Panc1 (cell line): Measurements from ENCODE around the gene FRMD5.

Experiments
- POLR2AphosphoS5 ChIP-seq: IDR thresholded peaks from 2 replicates; pipeline ENCODE4 v1.6.1; 2012; ENCODE audit warnings: mild to moderate bottlenecking, low read depth, low read length, moderate library complexity
- REST ChIP-seq, 2 experiments: IDR thresholded peaks; 2 replicates each; pipeline ENCODE4 v1.6.1; 2011 to 2012; ENCODE audit warnings: low read depth in 2 of 2, control low read depth in 1 of 2, low read length in 1 of 2, mild to moderate bottlenecking in 1 of 2, moderate library complexity in 1 of 2; ENCODE audit not compliant: insufficient read depth in 1 of 2
- TF ChIP-seq, protein P1 (sequence below): fragments of 450-650 bp; IDR thresholded peaks from 2 replicates; pipeline ENCODE4 v1.5.1; 2017; ENCODE audit warnings: mild to moderate bottlenecking

DNA sequence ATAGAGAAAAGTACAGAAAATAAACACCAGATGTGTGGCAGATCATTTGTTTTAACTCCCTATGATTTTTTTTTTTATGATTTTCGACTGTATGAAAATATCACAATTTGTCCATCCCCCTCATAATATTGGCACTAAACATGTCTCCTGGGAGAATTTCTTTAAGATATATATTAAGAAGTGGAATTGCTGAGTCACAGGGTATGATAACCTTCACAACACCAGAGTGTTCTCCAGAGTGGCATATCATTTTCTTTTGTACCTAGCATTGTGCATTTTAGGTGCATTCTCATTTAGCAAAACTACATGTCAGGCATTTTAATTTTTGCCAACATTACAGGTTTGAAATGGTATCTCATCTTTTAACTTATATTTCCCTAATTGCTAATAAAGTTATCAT, 170.9 kb downstream of the FRMD5 start:
- no peak for TF ChIP-seq POLR2AphosphoS5
- TF ChIP-seq, protein P1, sequence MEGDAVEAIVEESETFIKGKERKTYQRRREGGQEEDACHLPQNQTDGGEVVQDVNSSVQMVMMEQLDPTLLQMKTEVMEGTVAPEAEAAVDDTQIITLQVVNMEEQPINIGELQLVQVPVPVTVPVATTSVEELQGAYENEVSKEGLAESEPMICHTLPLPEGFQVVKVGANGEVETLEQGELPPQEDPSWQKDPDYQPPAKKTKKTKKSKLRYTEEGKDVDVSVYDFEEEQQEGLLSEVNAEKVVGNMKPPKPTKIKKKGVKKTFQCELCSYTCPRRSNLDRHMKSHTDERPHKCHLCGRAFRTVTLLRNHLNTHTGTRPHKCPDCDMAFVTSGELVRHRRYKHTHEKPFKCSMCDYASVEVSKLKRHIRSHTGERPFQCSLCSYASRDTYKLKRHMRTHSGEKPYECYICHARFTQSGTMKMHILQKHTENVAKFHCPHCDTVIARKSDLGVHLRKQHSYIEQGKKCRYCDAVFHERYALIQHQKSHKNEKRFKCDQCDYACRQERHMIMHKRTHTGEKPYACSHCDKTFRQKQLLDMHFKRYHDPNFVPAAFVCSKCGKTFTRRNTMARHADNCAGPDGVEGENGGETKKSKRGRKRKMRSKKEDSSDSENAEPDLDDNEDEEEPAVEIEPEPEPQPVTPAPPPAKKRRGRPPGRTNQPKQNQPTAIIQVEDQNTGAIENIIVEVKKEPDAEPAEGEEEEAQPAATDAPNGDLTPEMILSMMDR = no peak
- TF ChIP-seq REST (IDR thresholded peaks at IDR 0.05; ENCODE audit: insufficient read depth in 1 of 2, low read depth in 2 of 2, low read length in 1 of 2) = no peak
